ENCODE data around the gene NEURL1B. TPM values are rescaled to one million over a fixed set of nuclear protein-coding genes. Genes with fewer than 3 reads are reported as not detected.

NEURL1B gene
- total RNA-seq, 1 donor from 2014 or later = 30.9 TPM

GRCh38 chr5:172736508-172737135 is 95.6 kb downstream of the NEURL1B start:
- TF ChIP-seq CTCF (IDR thresholded peaks at IDR 0.05) (no peak), POLR2A (IDR thresholded peaks at IDR 0.05) (no peak), POLR2AphosphoS5 (IDR thresholded peaks at IDR 0.05; ENCODE audit: insufficient read depth in 1 of 2, low read depth in 1 of 2) (no peak)
- no peak for DNase-seq (ENCODE audit: extremely low spot score in 2 of 2)
- Histone ChIP-seq H3K4me3 (no peak overlapping the region), H3K27me3 (no peaks in the 10 kb centered on the region), H3K4me1 (peaks cover 49% of the 10 kb centered on the region), H3K27ac (peak overlapping the region; percentile 95), H3K36me3 (no peaks in the 10 kb centered on the region), H3K9me3 (no peaks in the 10 kb centered on the region)
- intact Hi-C loops (cut with DNase I) = no loop called here

- H3K36me3 ChIP-seq = no peaks in the 10 kb centered on the region
- no peak overlapping the region for H3K27ac ChIP-seq
- TF ChIP-seq POLR2A (IDR thresholded peaks at IDR 0.05) (no peak), CTCF (IDR thresholded peaks at IDR 0.05) (no peak), POLR2AphosphoS5 (IDR thresholded peaks at IDR 0.05; ENCODE audit: insufficient read depth in 1 of 2, low read depth in 1 of 2) (no peak)
- intact Hi-C loops (cut with DNase I) = no loop called here
- H3K9me3 ChIP-seq = no peaks in the 10 kb centered on the region
- no peak overlapping the region for H3K4me3 ChIP-seq
- no peaks in the 10 kb centered on the region for H3K27me3 ChIP-seq
- DNase-seq (ENCODE audit: extremely low spot score in 2 of 2) = no peak
- peaks cover 36% of the 10 kb centered on the region for H3K4me1 ChIP-seq
Measured at GRCh38 chr5:172739375-172739774, 98.3 kb downstream of the NEURL1B start.

- intact Hi-C loops (cut with DNase I) = no loop called here
- Histone ChIP-seq H3K4me1 (peaks cover 34% of the 10 kb centered on the region), H3K27ac (peak overlapping the region; percentile 74), H3K4me3 (no peak overlapping the region), H3K27me3 (no peaks in the 10 kb centered on the region), H3K9me3 (no peaks in the 10 kb centered on the region), H3K36me3 (no peaks in the 10 kb centered on the region)
- DNase-seq (ENCODE audit: extremely low spot score in 2 of 2) = no peak
- TF ChIP-seq CTCF (IDR thresholded peaks at IDR 0.05) (no peak), POLR2AphosphoS5 (IDR thresholded peaks at IDR 0.05; ENCODE audit: insufficient read depth in 1 of 2, low read depth in 1 of 2) (peak; percentile 35 to 59), POLR2A (IDR thresholded peaks at IDR 0.05) (no peak)
Measured at GRCh38 chr5:172740428-172741205, 99.6 kb downstream of the NEURL1B start.

Small RNA genes lying within 50 kb of the gene (microRNA-seq; reads per million reads assigned to microRNA genes)
- not detected for gene MIR5003 (ENCODE audit: borderline number of aligned reads, borderline replicate concordance)

Small RNA genes lying within 50 kb of the gene (small RNA-seq; reads per million reads assigned to genes)
- not detected for gene AC027309.2
- not detected for gene MIR5003

Other genes with a start within 250 kb of the NEURL1B start
- gene SH3PXD2B, start 186.7 kb upstream of the NEURL1B start, total RNA-seq = 30.9 TPM
- gene DUSP1, start 129.9 kb downstream of the NEURL1B start, total RNA-seq = 2,876 TPM
- gene ERGIC1, start 193.0 kb downstream of the NEURL1B start, total RNA-seq = 97.2 TPM